SK-N-MC (cell line): ENCODE results near the gene FAM193B.

Experiments
- EZH2 ChIP-seq: fragments of 200-600 bp; sonication (generic); IDR thresholded peaks from one replicate; pipeline ENCODE4 v1.6.1; 2017; ENCODE audit warnings: antibody characterized with exemption
- FOXP2 ChIP-seq: optimal IDR thresholded peaks from 2 replicates; pipeline ENCODE3; 2011; ENCODE audit warnings: mild to moderate bottlenecking, moderate library complexity; ENCODE audit not compliant: insufficient read depth; ENCODE audit errors: extremely low read length, control extremely low read depth
- POLR2AphosphoS5 ChIP-seq: IDR thresholded peaks from 2 replicates; pipeline ENCODE4 v1.6.1; 2012; ENCODE audit warnings: mild to moderate bottlenecking, low read depth, low read length, borderline replicate concordance

DNA sequence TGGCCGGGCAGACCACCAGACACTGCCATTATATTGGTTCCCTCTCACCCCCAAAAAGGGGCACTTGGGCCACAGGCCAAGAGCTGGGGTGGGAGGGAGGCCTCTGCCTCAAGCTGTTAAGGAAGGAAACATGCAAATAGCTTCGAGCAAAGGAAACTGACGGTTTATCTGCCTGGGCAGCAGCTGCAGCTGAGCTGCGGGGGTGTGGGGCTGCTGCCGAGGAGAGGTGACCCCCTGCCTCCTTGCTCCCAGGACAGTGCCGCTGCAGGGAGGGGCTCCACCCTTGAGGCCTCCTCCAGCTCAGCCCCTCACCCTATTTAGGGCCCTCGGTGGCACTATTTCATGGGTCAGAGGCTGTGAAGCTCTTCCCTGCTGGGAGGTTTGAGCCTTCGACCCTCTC is 45.5 kb downstream of the FAM193B start:
- TF ChIP-seq EZH2 (no peak), POLR2AphosphoS5 (no peak), FOXP2 (no peak)
